ENCODE data around the gene DCC.
"Not testable (repeated sequence)": the region's sequence is repeated elsewhere in the genome, so short reads cannot be mapped to it uniquely, and the experiment has no call there.

The DCC gene

DNA sequence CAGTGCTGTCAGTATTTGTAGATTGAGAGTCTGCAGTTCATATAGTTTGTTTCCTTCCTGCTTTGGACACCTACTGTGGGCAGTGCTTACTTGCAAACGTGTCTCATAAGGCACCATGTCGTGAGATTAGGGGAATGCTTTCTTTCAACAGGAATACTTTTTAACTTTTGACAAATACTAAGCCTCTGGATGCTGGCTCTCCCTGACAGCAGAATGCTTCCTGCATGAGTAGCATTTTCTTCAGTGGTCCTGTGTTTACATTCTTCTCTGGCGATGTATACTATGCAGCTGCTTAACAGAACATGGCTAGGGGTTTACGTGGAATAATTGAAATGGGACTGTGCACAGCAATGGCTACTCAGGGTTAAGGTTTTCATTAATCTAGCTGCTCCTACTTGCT is 1077.0 kb downstream of the DCC start:
- DNase-seq (ENCODE audit: low read depth in 2 of 2), result no peak

DNA sequence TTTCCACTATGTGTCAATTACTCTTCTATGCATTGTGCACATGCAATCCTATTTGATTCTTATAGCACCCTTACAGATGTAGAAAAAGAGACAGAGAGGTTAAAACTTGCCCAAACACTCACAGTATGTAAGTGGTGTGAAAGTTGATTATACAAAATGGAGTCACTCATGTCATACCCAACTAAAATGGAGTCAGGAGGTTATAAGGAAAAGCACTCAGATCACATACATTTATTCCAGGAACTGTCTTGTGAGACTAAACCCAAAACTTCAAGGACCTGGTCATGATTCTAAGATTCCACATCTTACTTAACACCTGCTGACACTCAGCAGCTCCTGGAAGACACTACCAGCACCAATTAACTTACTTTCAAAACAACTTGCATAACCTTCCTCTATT is 1081.9 kb downstream of the DCC start:
- DNase-seq (ENCODE audit: low read depth in 2 of 2), result no peak

DNA sequence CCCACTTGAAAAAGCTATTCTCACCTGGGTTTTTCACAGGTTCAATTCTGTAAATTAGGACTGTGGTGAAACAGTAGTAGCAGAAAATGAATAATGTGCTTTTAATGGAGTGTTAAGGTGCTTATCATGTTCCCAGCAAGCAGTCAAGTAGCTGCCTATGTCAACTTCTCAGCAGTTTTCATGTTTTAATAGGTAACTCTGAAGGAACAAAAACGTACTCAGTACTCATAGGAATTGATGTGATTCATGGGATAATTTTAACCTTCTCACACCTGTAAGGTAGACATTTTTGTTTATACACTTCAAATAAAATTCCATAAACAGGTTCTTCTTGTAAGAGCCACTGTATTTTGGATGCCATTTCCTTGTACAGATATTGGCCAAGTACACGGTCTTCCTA is 1082.9 kb downstream of the DCC start:
- no peak for DNase-seq (ENCODE audit: low read depth in 2 of 2)

DNA sequence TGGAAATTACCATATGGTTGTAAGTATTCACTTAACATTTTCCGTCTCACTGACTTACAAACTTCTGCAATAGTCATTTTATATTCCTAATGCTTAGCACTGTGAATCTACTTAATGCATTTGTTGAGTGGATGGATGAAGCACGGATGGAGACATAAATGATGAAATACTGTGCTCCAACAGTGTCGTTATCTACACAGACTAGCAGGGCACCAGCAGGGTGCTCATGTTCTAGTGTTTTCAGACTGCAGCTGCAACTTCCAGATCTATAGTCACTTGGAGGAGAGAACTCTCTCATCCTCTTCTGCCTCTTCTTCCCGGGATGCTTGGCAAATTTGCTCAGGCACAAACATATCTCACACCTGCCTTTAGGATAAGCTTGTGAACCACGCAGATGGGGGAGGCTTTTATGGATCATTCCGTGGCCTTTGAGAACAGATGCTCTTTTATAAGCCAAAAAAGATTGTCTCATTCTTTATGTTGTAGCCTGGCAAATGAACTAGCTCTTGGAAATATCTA is 1086.7 kb downstream of the DCC start:
- DNase-seq (ENCODE audit: low read depth in 2 of 2), result no peak

DNA sequence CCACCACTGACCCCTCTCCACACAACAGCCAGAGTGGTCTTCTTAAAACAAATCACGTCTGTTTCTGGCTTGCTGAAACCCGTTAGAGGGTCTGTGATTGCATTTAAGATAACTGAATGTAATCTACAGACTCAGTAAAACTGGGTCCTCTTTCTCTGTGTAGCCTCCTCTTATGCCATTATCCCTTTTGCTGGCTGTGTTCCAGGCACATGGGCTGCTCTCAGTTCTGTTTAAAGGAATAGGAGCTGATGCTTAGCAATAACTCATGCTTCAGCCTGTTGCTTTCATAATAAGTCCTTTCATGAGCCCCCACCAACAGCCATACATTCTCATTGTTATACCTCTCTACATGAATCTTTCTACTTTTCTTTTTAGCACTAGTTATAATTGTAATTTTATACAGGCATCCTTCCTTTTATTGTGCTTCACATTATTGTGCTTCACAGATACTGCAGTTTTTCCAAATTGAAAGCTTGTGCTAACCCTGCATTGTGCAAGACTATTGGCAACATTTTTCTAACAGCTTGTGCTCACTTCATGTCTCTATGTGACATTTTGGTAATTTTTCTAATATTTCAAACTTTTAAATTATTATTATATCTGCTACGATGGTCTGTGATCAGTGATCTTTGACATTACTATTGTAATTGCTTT is 1101.9 kb downstream of the DCC start:
- no peak for DNase-seq (ENCODE audit: low read depth in 2 of 2)

DNA sequence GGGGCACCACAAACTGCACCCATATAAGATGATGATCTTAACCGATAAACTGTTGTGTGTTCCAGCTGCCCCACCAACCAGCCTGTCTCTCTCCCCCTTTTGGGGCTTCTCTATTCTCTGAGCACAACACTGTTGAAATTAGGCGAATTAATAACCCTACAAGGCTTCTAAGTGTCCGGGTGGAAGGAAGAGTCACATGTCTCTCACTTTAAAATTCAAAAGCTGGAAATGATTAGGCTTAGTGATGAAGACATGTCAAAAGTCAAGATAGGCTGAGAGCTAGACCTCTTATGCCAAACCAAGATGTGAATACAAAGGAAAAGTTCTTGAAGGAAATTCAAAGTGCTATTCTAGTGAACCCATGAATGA is 1102.4 kb downstream of the DCC start:
- no peak for DNase-seq (ENCODE audit: low read depth in 2 of 2)

DNA sequence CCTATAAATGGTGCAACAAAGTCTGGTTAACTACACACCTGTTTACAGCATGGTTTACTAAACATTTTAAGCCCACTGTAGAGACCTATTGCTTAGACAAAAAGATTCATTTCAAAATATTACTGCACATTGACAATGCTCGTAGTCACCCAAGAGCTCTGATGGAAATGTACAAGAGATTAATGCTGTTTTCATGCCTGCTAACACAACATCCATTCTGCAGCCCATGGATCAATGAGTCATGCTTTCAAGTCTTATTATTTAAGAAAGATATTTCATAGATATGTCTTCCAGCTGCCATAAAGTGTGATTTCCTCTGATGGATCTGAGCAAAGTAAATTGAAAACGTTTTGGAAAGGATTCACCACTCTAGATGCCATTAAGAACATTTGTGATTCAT is 1103.3 kb downstream of the DCC start:
- DNase-seq (ENCODE audit: low read depth in 2 of 2), result no peak

DNA sequence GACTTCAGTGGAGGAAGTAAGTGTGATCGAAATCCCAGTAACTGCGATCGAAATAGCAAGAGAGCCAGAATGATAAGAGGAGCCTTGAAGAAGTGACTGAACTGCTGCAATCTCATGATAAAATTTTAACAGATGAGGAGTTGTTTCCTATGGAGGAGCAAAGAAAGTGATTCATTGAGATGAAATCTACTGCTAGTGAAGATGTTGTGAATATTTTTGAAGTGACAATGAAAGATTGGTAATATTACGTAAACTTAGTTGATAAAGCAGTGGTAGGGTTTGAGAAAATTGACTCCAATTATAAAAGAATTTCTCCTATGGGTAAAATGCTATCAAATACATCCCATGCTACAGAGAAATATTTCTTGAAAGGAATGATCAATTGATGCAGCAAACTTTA is 1103.8 kb downstream of the DCC start:
- DNase-seq (ENCODE audit: low read depth in 2 of 2), result no peak

DNA sequence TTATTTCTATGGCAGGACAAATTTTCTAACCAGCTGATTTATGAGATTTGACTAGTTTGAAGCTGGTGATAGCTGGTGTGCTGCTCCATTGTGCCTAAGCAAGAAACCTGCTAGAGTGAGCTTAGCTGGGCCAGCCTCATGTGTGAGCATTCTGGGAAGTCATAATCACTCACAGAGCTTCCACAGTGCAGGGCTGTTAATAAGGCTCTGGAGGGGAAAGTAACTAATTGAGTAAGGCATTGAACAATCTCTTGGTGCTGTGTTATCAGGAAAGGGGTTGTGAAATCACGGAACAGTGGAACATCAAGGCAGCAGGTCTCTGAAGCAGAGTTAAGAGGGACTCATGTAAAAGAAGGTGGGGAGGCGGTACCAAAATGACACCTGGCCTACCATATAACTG is 1111.9 kb downstream of the DCC start:
- DNase-seq (ENCODE audit: low read depth in 2 of 2), result no peak

DNA sequence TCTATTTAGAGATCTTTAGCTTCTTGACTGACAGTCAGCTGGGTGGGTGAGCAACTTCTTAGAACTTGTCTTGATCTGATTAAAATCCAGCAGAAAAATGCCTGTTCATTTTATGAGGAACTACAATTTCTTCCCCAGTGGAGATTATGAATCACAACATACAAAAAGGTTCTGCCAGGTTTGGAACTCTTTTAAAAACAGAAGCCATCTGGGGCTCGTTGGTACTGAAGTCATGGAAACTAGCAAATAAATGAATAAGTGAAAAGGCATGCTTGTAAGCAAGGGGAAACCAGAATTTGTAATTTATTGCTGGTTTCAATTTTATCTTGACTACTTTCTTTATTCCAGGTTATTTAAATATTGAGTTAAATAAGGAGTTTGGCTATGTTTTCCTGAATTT is 1117.1 kb downstream of the DCC start:
- no peak for DNase-seq (ENCODE audit: low read depth in 2 of 2)

DNA sequence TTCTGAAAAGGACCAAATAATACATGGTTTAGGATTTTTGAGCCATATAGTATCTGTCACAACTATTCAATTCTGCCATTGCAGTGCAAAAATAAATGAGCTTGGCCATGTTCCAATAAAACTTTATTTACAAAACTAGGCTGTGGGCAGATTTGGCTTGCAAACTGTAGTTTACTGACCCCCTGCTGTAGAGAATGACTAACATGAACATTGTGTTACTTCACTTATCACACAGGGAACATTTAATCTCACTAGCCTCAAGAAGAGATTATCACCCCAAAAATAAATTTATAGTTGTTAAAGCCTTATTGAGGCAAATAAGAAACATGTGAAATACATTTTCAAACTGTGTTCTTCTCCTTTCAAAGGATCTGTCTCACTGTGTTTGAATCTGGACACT is 1118.3 kb downstream of the DCC start:
- DNase-seq (ENCODE audit: low read depth in 2 of 2), result no peak

DNA sequence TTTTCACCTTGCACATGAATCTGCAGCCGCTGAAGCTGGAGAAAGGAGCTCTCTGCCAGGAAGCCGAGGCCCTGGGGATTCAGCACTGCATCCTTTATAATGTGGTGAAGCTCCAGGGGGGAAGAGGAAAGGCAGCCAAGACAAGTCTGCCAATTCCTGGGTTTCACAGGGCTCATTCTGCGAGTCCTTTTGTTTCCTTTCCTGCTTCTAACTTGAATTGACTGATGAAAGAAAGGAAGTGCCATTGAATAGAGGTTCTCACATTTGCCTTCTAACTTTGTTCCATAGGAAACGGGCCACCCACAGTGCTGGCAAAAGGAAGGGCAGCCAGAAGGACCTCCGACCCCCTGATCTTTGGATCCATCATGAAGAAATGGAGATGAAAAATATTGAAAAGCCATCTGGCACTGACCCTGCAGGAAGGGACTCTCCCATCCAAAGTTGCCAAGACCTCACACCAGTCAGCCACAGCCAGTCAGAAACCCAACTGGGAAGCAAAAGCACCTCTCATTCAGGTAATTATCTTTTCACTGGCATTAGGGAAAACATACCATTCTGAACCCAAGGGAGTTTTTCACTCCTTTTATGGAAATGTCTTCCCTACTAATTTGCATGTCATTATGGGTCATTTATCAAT is 1119.1 kb downstream of the DCC start:
- no peak for DNase-seq (ENCODE audit: low read depth in 2 of 2)

DNA sequence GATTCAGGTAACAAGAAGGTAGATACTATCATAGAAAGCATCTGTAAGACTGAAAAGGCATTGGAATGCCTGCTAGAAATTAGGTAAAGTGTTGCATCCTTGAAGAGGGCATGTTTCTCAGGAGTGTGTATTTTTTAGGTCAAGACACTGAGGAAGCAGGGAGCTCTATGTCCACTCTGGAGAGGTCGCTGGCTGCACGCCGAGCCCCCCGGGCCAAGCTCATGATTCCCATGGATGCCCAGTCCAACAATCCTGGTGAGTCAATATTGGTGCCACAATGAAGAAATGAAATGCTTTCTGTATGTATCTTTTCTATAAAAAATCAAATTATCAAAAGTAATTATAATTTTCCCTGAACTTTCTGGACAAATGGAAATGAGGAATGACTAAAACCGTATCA is 1127.8 kb downstream of the DCC start:
- DNase-seq (ENCODE audit: low read depth in 2 of 2), result no peak

DNA sequence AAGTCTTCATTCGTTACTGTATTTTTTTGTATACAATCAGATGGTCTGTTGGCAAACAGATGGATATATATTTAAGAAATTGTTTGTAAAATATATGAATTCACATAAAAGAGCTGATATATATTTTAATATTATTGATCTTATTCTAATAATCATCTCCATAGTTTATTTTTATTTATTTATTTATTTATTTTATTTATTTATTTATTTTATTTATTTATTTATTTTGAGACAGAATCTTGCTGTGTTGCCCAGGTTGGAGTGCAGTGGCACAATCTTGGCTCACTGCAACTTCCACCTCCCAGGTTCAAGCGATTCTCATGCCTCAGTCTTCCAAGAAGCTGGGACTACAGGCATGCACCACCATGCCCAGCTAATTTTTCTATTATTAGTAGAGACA is 1128.2 kb downstream of the DCC start:
- DNase-seq (ENCODE audit: low read depth in 2 of 2), result not testable (repeated sequence)

DNA sequence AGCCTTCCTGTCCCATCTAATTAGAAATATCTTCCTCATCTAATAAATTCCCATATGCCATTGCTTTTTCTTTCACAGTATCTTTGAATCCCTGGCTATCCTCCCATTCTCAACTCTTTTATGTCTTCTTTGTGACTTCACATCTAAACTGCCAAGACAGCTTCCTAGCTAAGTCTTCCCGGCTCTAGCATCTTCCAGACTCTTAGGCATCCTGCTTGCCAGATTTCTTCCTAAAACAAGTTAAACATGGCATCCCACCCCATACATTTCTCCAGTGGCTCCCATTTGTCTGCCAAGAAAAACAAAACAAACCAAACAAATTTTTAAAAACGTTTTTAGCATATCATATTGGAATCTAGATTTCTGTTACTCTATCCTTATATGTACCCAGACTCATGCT is 1132.5 kb downstream of the DCC start:
- no peak for DNase-seq (ENCODE audit: low read depth in 2 of 2)

DNA sequence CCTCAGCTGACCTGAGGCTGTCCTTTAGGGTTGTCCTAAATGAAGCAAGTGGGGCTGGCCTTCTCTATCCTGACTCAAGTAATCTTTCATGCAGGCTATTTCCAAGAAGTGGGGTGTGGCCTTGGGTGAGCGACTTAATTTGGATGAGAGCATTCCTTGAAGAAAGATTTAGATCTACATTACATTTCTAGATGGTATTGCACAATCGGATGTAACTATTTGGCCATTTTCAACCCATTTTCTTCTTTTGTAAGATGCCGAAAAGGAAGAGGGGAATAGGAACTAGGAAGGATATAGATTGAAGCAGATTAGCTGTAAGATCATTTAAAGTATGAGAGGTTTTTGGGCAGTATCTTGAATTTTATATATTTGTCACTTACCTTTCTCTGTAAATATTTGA is 1138.2 kb downstream of the DCC start:
- DNase-seq (ENCODE audit: low read depth in 2 of 2), result no peak

DNA sequence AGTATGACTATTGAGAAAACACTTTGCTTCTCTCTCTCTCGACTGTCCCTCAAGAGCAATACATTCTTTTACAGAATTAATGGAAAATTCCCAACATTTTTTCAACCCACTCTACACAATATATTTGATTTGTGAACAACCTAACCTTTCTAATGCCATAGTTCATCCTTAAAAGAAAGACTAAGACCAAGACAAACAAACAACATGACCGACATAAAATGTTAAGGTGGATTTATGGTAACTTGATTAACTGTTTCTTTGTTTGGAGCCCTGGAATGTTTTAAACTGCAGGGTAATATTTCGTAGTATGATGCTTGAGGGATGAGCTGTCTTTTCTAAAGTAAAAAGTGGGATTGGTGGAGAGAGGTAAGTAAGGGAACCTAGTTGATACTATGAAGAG is 1146.3 kb downstream of the DCC start:
- DNase-seq (ENCODE audit: low read depth in 2 of 2), result no peak

DNA sequence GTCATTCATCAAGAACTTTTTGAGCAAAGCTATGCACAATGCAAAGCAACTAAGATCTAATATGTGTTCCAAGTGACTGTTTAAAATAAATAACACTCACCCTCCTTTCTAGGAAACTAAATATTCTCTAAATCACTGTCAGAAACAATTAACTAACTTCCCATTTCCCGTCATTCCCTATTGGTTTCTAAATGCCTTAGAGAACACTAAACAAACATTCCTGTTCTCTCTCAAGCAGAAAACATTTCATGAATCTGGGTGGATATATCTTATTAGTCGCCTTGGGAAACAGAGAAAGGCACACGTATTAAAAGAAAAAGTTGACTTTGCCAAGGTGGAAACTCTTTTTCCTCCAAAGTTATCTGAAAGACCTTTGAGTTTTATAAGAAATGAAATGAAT is 1149.3 kb downstream of the DCC start:
- no peak for DNase-seq (ENCODE audit: low read depth in 2 of 2)

DNA sequence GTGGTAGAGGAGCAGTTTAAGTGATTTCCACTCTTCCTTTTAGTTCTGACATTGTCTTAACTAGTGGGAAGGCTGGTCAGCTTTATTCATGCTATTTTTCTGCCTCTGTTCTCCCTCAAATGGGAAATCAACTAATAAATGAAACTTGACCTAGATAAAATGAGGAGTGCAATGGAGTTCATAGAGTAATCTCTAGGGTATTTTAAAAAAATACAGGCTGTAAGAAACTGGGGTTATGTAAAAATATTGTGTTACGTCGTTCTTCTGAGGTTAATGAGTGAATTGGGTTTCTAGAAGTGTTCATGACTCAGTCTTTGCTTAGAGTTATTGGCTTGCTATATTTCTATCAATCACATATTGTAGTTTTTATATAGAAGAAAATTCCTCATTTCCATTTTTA is 1150.0 kb downstream of the DCC start:
- DNase-seq (ENCODE audit: low read depth in 2 of 2), result no peak

DNA sequence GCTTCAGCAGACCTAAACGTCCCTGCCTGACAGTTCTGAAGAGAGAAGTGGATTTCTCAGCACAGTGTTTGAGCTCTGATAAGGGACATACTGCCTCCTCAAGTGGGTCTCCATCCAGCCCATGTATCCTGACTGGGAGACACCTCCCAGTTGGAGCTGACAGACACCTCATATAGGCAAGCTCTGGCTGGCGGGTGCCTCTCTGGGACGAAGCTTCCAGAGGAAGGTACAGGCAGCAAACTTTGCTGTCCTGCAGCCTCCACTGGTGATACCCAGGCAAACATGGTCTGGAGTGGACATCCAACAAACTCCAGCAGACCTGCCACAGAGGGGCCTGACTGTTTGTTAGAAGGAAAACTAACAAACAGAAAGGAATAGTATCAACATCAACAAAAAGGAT is 1156.0 kb downstream of the DCC start:
- DNase-seq (ENCODE audit: low read depth in 2 of 2), result no peak

DNA sequence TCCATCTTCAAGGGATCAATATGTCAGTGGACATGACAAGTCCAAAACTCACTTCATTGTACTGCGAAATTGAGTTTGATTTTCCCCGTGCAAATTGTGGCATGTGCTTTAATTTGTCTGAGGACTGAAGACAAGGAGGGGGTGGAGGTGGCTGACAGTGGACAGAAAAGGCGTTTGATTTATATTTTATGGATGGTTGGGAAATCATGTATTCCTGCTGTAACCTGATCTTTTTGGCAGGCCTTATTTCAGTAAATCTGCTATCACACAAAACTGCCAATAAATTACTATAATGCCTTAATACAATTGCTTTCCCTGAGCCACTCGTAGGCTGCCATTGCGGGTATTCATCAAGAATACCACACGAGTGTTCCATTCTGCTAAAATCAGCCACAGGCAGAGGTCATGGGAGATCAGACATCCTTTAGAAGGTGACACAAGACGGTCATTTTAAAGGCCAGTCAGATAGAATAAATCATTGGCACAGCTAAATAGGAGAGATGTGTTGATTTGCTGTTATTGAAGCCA is 1164.0 kb downstream of the DCC start:
- DNase-seq (ENCODE audit: low read depth in 2 of 2), result no peak

DNA sequence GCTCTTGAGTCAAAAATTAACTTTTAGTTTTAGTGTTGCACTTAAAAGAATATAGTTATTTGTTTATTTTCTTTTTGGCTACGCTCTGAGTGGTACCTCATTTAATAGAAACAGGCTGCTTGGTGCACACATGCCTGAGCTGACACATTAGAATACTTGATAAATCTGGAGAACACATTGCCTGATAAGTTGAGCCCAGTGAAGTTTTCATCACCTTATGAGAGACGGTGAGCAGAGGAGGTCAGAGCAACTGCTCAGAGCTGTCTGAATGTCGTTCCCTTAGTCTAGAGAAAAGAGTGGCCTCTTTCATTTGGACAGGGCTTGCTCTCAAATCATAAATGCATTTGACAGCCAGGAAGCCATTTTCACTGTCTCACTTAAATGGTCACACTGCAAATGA is 1168.5 kb downstream of the DCC start:
- no peak for DNase-seq (ENCODE audit: low read depth in 2 of 2)

DNA sequence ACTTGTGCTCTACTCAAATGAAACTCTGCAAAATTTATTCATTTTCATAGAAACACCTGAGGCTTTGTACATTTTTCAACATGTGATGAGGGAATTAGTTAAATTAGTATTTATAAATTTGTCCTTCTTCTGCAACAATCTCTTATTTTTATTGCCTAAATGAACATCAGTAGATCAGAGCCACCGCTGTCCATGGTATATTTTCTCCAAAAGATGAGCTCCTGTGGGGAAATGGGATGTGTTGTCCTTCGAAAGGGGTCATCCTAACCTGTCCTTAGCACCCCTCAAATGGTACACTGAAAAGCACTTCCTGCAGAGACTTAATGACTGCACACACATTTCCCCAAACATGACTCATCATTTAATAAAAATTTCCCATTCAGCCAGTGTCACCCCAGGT is 1169.9 kb downstream of the DCC start:
- DNase-seq (ENCODE audit: low read depth in 2 of 2), result no peak

DNA sequence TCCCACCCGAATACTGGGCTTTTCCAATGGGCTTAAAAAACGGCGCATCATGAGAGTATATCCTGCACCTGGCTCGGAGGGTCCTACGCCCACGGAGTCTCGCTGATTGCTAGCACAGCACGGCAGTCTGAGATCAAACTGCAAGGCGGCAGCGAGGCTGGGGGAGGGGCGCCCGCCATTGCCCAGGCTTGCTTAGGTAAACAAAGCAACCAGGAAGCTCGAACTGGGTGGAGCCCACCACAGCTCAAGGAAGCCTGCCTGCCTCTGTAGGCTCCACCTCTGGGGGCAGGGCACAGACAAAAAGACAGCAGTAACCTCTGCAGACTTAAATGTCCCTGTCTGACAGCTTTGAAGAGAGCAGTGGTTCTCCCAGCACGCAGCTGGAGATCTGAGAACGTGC is 1171.7 kb downstream of the DCC start:
- not testable (repeated sequence) for DNase-seq (ENCODE audit: low read depth in 2 of 2)

All from activated CD8-positive, alpha-beta memory T cell treated with anti-CD3 and anti-CD28 coated beads for 4 hours (primary cell).